ENCODE data around the gene RNF166.

Gene RNF166

DNA sequence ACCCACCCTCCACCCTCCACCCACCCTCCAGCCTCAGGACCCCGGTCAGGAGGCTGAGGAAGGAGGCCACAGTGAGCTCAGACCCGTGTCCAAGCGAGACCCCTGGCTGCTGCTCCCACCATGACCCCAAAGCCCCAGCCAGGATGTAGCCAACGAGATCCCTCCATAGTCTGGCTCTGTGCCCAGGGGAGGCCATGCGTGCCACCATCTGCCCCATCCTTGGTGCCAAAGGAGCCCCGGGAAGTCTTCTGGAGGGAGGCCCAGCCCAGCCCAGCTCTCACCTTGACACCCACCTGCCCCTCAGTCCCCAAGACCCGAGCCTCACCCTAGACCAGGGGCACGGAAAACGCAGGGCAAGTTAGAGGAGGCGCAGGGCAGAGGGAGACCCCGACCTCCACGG is 44.6 kb upstream of the RNF166 start:
- peaks cover 12% of the 10 kb centered on the region for H4K20me1 ChIP-seq (ENCODE audit: control insufficient read depth, insufficient read depth, low read depth, low read length)
- H3K9me2 ChIP-seq (replicated peaks; ENCODE audit: control insufficient read depth, low read length) = no peaks in the 10 kb centered on the region
- no peak overlapping the region for H3K27ac ChIP-seq (ENCODE audit: low read depth, low read length)
- TF ChIP-seq, protein P1, sequence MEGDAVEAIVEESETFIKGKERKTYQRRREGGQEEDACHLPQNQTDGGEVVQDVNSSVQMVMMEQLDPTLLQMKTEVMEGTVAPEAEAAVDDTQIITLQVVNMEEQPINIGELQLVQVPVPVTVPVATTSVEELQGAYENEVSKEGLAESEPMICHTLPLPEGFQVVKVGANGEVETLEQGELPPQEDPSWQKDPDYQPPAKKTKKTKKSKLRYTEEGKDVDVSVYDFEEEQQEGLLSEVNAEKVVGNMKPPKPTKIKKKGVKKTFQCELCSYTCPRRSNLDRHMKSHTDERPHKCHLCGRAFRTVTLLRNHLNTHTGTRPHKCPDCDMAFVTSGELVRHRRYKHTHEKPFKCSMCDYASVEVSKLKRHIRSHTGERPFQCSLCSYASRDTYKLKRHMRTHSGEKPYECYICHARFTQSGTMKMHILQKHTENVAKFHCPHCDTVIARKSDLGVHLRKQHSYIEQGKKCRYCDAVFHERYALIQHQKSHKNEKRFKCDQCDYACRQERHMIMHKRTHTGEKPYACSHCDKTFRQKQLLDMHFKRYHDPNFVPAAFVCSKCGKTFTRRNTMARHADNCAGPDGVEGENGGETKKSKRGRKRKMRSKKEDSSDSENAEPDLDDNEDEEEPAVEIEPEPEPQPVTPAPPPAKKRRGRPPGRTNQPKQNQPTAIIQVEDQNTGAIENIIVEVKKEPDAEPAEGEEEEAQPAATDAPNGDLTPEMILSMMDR (IDR thresholded peaks at IDR 0.05; ENCODE audit: low read depth, low read length, poor library complexity, severe bottlenecking) = no peak
- TF ChIP-seq EZH2phosphoT487 (IDR thresholded peaks at IDR 0.05; ENCODE audit: borderline replicate concordance, low read length) = no peak
- H3K9me3 ChIP-seq (ENCODE audit: control insufficient read depth, insufficient read depth, low read length) = no peaks in the 10 kb centered on the region
- H3K4me1 ChIP-seq (ENCODE audit: control insufficient read depth, low read length) = peaks cover 25% of the 10 kb centered on the region
- peaks cover 6% of the 10 kb centered on the region; the same call in 1 of the 2 replicates for H3F3A ChIP-seq (ENCODE audit: control insufficient read depth, insufficient read depth)
- no peak overlapping the region for H3K4me3 ChIP-seq (ENCODE audit: low read length)
- H3K79me2 ChIP-seq (ENCODE audit: control insufficient read depth, low read length) = peaks cover 76% of the 10 kb centered on the region
- H3K4me2 ChIP-seq (ENCODE audit: low read length) = no peak overlapping the region
- H3K36me3 ChIP-seq (ENCODE audit: control insufficient read depth, low read length) = peaks cover 25% of the 10 kb centered on the region
- H3K27me3 ChIP-seq (ENCODE audit: control insufficient read depth, low read length) = no peaks in the 10 kb centered on the region

DNA sequence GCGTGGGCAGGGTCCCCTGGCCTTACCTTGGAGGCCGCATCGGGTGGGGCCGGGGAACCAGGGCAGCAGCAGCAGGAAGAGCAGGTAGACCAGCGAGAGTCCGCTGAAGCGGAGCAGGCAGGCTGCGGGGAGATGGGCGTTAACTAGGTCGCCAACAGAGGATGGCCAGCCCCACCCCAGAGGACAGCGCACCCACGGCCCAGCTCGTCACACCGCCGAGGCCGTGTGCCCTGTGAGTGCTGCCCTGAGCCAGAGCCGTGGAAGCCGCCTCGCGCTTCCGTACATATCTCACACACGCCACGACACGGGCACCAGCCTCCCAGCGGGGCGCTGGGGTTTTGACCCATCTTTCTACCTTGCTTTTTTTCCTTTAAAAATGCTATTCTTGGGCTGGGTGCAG is 43.1 kb upstream of the RNF166 start:
- H3K9me2 ChIP-seq (replicated peaks; ENCODE audit: control insufficient read depth, low read length) = no peaks in the 10 kb centered on the region
- no peak overlapping the region for H3K4me2 ChIP-seq (ENCODE audit: low read length)
- H3K9me3 ChIP-seq (ENCODE audit: control insufficient read depth, insufficient read depth, low read length) = no peaks in the 10 kb centered on the region
- no peak overlapping the region for H3K4me3 ChIP-seq (ENCODE audit: low read length)
- TF ChIP-seq, protein P1 (IDR thresholded peaks at IDR 0.05; ENCODE audit: low read depth, low read length, poor library complexity, severe bottlenecking) = no peak
- TF ChIP-seq EZH2phosphoT487 (IDR thresholded peaks at IDR 0.05; ENCODE audit: borderline replicate concordance, low read length) = no peak
- peaks cover 20% of the 10 kb centered on the region for H4K20me1 ChIP-seq (ENCODE audit: control insufficient read depth, insufficient read depth, low read depth, low read length)
- H3K79me2 ChIP-seq (ENCODE audit: control insufficient read depth, low read length) = peaks cover 72% of the 10 kb centered on the region
- H3K36me3 ChIP-seq (ENCODE audit: control insufficient read depth, low read length) = peaks cover 32% of the 10 kb centered on the region
- H3K27me3 ChIP-seq (ENCODE audit: control insufficient read depth, low read length) = no peaks in the 10 kb centered on the region
- H3K27ac ChIP-seq (ENCODE audit: low read depth, low read length) = no peak overlapping the region
- peaks cover 40% of the 10 kb centered on the region for H3K4me1 ChIP-seq (ENCODE audit: control insufficient read depth, low read length)
- H3F3A ChIP-seq (ENCODE audit: control insufficient read depth, insufficient read depth) = peaks cover 6% of the 10 kb centered on the region; the same call in 1 of the 2 replicates

DNA sequence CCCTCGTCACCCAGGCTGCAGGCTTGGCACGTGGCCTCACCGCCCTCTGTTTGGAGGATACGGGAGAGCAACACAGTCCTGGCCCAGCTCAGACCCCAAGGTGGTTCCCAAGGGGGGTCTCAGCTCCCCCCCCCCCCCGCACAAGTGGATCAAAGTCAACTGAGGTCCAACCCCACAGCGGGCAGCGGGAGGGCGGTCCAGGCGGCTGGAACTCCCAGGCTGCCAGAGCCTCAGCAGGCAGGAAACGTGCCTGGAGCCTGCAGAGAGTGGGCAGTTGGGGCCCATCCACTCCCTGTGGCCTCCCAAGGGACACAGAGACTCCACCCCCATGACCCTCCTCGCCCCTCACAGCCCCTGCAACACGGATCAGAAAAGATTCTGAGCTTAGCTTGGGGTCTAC is 42.2 kb upstream of the RNF166 start:
- H3K27ac ChIP-seq (ENCODE audit: low read depth, low read length) = no peak overlapping the region
- H3K79me2 ChIP-seq (ENCODE audit: control insufficient read depth, low read length) = peaks cover 72% of the 10 kb centered on the region
- H3K4me1 ChIP-seq (ENCODE audit: control insufficient read depth, low read length) = peaks cover 48% of the 10 kb centered on the region
- peaks cover 6% of the 10 kb centered on the region; the same call in 1 of the 2 replicates for H3F3A ChIP-seq (ENCODE audit: control insufficient read depth, insufficient read depth)
- H3K36me3 ChIP-seq (ENCODE audit: control insufficient read depth, low read length) = peaks cover 42% of the 10 kb centered on the region
- no peak overlapping the region for H3K4me2 ChIP-seq (ENCODE audit: low read length)
- H3K27me3 ChIP-seq (ENCODE audit: control insufficient read depth, low read length) = no peaks in the 10 kb centered on the region
- TF ChIP-seq, protein P1 (IDR thresholded peaks at IDR 0.05; ENCODE audit: low read depth, low read length, poor library complexity, severe bottlenecking) = no peak
- TF ChIP-seq EZH2phosphoT487 (IDR thresholded peaks at IDR 0.05; ENCODE audit: borderline replicate concordance, low read length) = no peak
- H3K9me3 ChIP-seq (ENCODE audit: control insufficient read depth, insufficient read depth, low read length) = no peaks in the 10 kb centered on the region
- H3K4me3 ChIP-seq (ENCODE audit: low read length) = no peak overlapping the region
- H4K20me1 ChIP-seq (ENCODE audit: control insufficient read depth, insufficient read depth, low read depth, low read length) = peaks cover 28% of the 10 kb centered on the region
- no peaks in the 10 kb centered on the region for H3K9me2 ChIP-seq (replicated peaks; ENCODE audit: control insufficient read depth, low read length)

Measured in DOHH2 (cell line).